NCI-H2029 (cell line): ENCODE measurements around the gene NFIL3.
"Not testable (repeated sequence)": the region's sequence is repeated elsewhere in the genome, so short reads cannot be mapped to it uniquely, and the experiment has no call there.

Experiments used
- DNase-seq: peaks from one replicate; lab custom pipeline; 2025; lab: John Stamatoyannopoulos, UW

NFIL3 gene

DNA sequence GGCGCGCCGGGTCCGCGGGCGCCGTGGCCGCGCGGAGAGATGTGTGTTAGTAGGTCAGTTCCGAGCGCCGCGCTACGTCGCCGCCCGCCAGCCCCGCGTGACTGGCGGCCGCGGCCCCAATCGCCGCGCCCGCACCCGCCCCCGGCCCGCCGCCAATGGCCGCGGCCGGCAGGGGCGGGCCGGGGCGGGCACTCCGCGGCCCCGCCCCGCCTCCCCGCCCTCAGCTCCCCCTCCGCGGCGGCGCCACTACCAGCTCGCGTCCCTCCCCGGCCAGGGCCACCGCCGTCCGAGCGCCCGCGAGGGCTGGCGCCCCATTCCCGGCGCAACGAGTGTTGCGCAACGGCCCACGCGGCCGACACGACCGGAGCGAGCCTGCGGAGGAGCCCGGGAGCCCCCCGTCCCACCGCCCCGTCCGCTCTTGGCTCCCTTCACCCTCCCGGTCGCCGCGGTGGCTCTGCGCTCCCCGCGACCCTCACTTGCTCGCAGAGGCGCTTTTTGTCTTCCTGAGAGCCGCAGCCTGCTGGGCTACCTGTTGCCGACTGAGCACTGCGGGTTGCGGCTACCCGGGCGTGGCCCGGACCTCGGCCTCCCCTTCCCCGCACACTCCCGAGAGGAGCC is at the start of gene NFIL3:
Gene NFIL3, minus strand, starts transcription at position 48 of the 618 bp plus-strand sequence. CDS start 13,098 bp downstream, outside the sequence.
- DNase-seq: peak; percentile 67

GRCh38 chr9:91471524-91471923 is 47.9 kb upstream of the NFIL3 start:
- DNase-seq: not testable (repeated sequence)

- no peak for DNase-seq
Measured at GRCh38 chr9:91465420-91465819, 41.8 kb upstream of the NFIL3 start.

- no peak for DNase-seq
Measured at GRCh38 chr9:91458906-91459305, 35.3 kb upstream of the NFIL3 start.

DNA sequence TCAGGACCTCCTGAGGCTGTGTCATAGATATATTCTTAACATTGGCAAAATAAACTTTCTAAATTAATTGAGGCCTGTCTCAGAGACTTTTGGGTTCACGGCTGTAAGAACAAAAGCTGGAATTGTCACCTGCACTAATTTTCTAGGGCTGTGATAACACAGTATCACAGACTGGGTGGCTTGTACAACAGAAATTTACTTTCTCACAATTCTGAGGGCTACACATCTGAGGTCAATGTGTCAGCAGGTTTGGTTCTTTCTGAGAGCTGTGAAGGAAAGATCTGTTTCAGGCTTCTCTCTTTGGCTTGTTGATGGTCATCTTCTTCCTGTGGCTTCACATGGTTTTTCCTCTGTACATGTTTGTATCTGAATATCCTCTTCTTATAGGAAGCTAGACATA is 29.2 kb upstream of the NFIL3 start:
- DNase-seq: no peak

- DNase-seq: no peak
Measured at GRCh38 chr9:91451431-91452270, 28.0 kb upstream of the NFIL3 start.

DNA sequence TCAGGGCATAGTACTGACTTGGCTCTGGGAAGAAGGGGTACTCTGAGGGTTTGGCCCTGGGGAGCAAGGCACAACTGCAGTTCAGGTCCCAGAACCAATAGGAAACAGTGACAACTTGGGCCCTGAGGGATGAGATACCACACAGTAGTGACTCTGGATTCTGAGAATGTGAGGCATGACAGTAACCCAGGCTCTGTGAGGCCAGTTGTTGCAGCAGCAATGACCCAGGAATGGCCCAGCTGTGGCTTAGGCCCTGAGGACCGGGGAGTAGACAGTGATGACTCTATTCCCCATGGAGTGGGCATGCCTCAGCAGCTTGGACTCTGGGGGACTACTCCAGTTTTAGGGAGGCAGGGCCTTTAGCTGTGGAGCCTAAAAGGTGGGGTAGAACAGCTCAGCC is 21.5 kb upstream of the NFIL3 start:
- no peak for DNase-seq

- DNase-seq: no peak
Measured at GRCh38 chr9:91443994-91444392, 20.4 kb upstream of the NFIL3 start.

GRCh38 chr9:91443321-91443993 is 19.8 kb upstream of the NFIL3 start:
- no peak for DNase-seq

- DNase-seq: no peak
Measured at GRCh38 chr9:91436841-91437240, 13.2 kb upstream of the NFIL3 start.

DNA sequence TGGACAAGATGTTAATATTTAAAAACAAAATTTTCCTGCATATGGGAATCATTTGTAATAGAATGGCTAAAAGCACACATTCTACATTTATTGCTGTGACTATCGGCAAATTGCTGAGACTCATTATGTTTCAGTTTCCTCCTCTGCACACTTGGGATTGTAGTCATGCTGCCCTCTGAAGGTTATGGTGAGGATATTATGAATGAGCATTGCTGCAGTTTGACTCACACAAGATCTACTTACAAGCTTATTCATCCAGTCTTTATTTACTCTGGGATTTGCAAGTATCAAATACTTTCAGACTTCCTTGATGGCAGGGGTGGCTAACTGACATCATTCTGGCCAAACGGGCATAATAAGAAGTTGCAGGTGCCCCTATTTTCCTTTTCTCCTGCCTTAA is 9.5 kb upstream of the NFIL3 start:
- peak; percentile 55 for DNase-seq

DNA sequence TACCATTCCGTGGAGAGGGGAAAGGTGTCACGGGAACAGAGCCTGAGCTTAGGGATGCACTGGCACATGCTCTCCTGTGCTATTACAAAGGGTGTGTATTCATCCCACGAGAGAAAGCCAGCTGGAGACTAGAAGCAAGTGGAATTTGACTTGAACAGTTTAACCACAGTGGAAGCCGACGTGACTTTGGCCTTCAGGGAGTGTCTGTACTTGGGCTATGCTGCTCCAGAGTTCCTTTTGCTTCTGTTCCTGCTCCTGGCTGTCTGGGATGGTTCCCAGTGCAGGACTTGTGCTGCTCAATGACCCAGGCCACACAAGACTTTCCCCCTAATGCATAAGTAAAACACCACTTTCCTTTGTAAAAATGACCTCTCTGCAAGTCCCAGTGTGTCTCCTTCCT is 7.9 kb upstream of the NFIL3 start:
- no peak for DNase-seq

DNA sequence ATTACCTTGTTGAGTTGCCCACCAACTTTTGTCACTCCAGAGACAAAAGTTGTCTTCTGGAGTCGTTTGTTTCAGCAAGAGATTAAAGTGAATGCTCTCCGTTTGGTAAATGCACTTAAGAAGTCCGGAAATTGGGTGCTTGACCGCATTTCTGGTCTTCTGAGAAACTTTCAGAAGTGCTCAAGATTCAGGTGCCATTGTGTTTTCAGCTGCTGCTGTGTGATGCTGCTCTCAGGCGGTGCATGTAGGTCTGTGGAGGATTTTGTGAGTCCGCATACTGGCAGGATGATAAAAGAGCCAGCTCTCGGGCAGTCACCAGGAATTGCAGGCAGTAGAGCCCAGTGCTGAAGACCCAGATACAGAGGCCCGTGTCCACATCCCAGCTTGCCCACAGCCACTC is 5.9 kb upstream of the NFIL3 start:
- no peak for DNase-seq

- DNase-seq: no peak
Measured at GRCh38 chr9:91428927-91429351, 5.3 kb upstream of the NFIL3 start.

DNA sequence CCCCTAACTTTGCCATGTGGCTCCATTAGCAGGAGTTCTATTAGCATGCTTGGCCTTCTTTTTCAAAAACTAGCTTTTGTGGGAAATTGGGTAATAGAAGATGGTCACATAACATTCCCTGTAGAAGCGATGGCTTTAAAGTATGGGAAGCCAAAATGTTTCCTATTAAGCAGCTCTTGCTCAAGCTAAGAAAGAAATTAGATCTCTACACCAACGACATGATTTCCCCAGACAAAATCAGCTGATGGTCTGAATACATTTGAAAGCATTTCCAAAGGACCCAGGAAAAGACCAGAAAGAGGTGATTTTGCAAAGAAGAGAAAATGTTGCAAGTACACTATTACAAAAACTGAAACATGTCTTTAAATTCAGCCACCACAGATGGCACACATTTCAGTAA is 4.8 kb upstream of the NFIL3 start:
- no peak for DNase-seq

DNA sequence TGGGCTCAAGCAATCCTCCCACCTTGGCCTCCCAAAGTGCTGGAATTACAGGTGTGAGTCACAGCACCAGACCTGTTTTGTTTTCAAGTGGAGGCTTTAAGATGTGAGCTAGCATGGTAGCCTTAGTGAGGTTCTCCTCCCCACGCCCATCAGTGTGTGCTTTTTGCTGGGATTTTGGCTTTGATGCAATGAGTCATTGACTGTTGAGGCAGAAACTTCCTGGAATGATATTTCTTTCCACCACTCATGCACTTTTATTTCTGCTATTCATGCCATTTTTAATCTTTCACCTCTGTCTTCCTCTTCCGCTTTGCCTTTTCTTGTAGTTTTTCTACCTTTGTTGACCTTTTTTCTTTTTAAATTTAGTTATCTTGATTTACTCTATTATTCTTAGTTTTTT is 4.2 kb upstream of the NFIL3 start:
- DNase-seq: no peak

- no peak for DNase-seq
Measured at GRCh38 chr9:91426123-91426745, 2.6 kb upstream of the NFIL3 start.

DNA sequence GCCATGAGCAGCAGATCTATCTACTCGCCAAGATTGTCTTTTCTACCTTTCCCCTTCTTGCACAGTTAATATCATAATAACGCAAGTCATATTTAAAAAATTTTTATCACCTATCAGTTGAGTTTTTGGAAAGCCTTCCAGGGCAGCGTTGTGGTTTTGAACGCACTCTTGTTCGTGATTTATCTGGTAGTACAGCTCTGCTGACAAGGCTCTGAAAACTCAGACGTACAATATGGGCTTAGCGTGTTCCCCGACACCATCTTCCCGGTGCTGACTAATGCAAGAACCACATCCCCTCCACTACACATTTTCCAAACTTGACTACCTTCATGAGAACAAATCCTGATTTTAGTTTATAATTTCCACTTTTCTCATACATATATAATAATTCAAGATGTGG is 1.6 kb upstream of the NFIL3 start:
- DNase-seq: no peak

- DNase-seq: peak; percentile 28
Measured at GRCh38 chr9:91424403-91425176, 958 bp upstream of the NFIL3 start.

DNA sequence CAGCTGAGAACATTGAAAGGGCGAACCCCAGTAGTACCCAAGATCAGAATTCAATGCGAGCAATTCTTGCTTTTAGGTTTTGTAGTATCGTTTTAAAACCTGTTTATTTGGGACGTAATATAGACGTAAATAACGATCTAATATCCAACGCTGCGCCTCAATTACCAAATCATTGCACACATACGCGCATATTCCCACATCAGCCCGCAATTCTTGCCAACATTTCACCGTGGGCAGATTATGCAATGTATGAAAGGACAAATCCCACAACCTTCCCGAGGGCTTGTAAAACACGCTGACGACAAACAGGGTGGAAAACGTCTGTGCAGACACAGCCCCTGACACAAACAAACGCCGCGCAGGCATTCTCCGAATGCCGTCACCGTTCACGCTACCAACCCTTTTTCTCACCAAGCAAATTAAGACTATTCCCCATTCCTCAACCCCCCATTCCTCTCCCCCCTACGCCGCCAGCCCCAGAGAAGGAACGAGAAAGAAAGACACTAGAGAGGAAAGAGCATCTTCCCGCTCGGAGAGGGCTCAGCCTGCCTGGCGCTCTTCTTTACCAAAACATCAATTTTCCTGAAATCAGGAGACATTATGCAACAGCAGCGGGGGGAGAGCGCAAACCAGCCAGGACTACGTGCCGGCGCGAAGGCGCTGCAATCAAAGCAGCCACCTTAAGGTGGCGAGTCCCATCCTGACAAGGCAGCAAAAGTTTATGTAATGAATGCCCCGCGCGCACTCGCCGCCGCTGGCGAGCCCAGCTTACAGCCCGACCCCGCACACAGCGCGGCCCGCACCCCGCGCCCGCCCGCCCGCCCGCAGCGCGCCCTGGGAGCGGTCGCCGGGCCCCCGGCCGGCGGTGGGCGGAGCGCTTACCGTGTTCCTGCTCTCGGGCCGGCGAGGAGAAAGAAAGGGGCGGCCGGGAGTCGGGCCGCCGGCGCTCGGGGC is 597 bp downstream of the NFIL3 start:
- peak; percentile 18 for DNase-seq
